ENCODE results near the gene OR5M8. TPM values are rescaled to one million over a fixed set of nuclear protein-coding genes. Genes with fewer than 3 reads are reported as not detected.

Gene OR5M8
- total and polyA plus RNA-seq, 4 donors: not detected

GRCh38 chr11:56453521-56453920 lies 37.6 kb downstream of the OR5M8 start:
- 62% methylated on average over 4 of the region's 4 CpGs for WGBS
- TF ChIP-seq REST (IDR thresholded peaks at IDR 0.05): no peak
- TF ChIP-seq NR2F2 (IDR thresholded peaks at IDR 0.05): no peak
- TF ChIP-seq MAX (IDR thresholded peaks at IDR 0.05): no peak
- TF ChIP-seq GABPA (IDR thresholded peaks at IDR 0.05 in 1 of 2, conservative IDR thresholded peaks at IDR 0.05 in 1 of 2): no peak
- TF ChIP-seq ZBTB33 (IDR thresholded peaks at IDR 0.05): no peak
- no peak for TF ChIP-seq FOXA2 (IDR thresholded peaks at IDR 0.05)
- TF ChIP-seq HNF4G (IDR thresholded peaks at IDR 0.05): no peak
- TF ChIP-seq RXRA (IDR thresholded peaks at IDR 0.05): no peak
- TF ChIP-seq YY1 (IDR thresholded peaks at IDR 0.05): no peak
- no peak for TF ChIP-seq HNF4A (conservative IDR thresholded peaks at IDR 0.05)
- no peak for TF ChIP-seq ATF3 (IDR thresholded peaks at IDR 0.05)
- no peak for TF ChIP-seq TAF1 (conservative IDR thresholded peaks at IDR 0.05)
- TF ChIP-seq CTCF (IDR thresholded peaks at IDR 0.05; ENCODE audit: low read depth, low read length, missing input control): no peak
- no peak for TF ChIP-seq RAD21 (IDR thresholded peaks at IDR 0.05)
- TF ChIP-seq JUND (IDR thresholded peaks at IDR 0.05): no peak
- TF ChIP-seq SP1 (IDR thresholded peaks at IDR 0.05): no peak
- no peak for TF ChIP-seq FOXA1 (IDR thresholded peaks at IDR 0.05)

More at GRCh38 chr11:56453521-56453920, 37.6 kb downstream of the OR5M8 start:
- Histone ChIP-seq H3K27me3 (ENCODE audit: control insufficient read depth in 4 of 4, insufficient read depth in 4 of 4, low read length in 3 of 4) (no peaks in the 10 kb centered on the region), H3K27ac (ENCODE audit: low read depth in 1 of 2, low read length in 2 of 2) (no peak overlapping the region), H3K4me3 (ENCODE audit: low read depth in 1 of 3, low read length in 3 of 3) (no peak overlapping the region), H3K4me1 (ENCODE audit: control insufficient read depth in 4 of 4, insufficient read depth in 4 of 4, low read length in 3 of 4) (no peaks in the 10 kb centered on the region), H3K36me3 (ENCODE audit: control insufficient read depth in 4 of 4, insufficient read depth in 3 of 4, low read depth in 1 of 4, low read length in 3 of 4) (no peaks in the 10 kb centered on the region), H3K9me3 (ENCODE audit: control insufficient read depth in 4 of 4, low read length in 3 of 4) (no peaks in the 10 kb centered on the region), H3K9ac (ENCODE audit: low read depth in 1 of 2, low read length in 2 of 2) (no peak overlapping the region)
- no peak for DNase-seq (ENCODE audit: low spot score)

Other genes with a start within 250 kb of the OR5M8 start
- gene OR5T3, start 239.1 kb downstream of the OR5M8 start, total RNA-seq: not detected
- not detected for gene OR5T3, start 239.1 kb downstream of the OR5M8 start, polyA plus RNA-seq
- not detected for gene OR5T1, start 217.2 kb downstream of the OR5M8 start, total RNA-seq
- gene OR5T1, start 217.2 kb downstream of the OR5M8 start, polyA plus RNA-seq: not detected
- gene OR8H1, start 199.1 kb downstream of the OR5M8 start, total RNA-seq: not detected
- gene OR8H1, start 199.1 kb downstream of the OR5M8 start, polyA plus RNA-seq: not detected
- not detected for gene OR8K3, start 176.2 kb downstream of the OR5M8 start, total RNA-seq
- gene OR8K3, start 176.2 kb downstream of the OR5M8 start, polyA plus RNA-seq: not detected
- not detected for gene OR8K1, start 145.3 kb downstream of the OR5M8 start, total RNA-seq
- not detected for gene OR8K1, start 145.3 kb downstream of the OR5M8 start, polyA plus RNA-seq
- gene OR8J1, start 137.1 kb downstream of the OR5M8 start, total RNA-seq: not detected
- gene OR8J1, start 137.1 kb downstream of the OR5M8 start, polyA plus RNA-seq: not detected
- not detected for gene OR8U1, start 115.7 kb downstream of the OR5M8 start, total RNA-seq
- gene OR8U1, start 115.7 kb downstream of the OR5M8 start, polyA plus RNA-seq: not detected
- gene OR5AL1, start 78.7 kb downstream of the OR5M8 start, total RNA-seq: not detected
- gene OR5AL1, start 78.7 kb downstream of the OR5M8 start, polyA plus RNA-seq: not detected
- gene OR5M3, start 18.0 kb downstream of the OR5M8 start, total RNA-seq: not detected
- gene OR5M3, start 18.0 kb downstream of the OR5M8 start, polyA plus RNA-seq: not detected
- not detected for gene OR5M11, start 51.9 kb upstream of the OR5M8 start, total RNA-seq
- not detected for gene OR5M11, start 51.9 kb upstream of the OR5M8 start, polyA plus RNA-seq
- gene OR5M10, start 86.4 kb upstream of the OR5M8 start, total RNA-seq: not detected
- gene OR5M10, start 86.4 kb upstream of the OR5M8 start, polyA plus RNA-seq: not detected
- not detected for gene OR5M1, start 123.5 kb upstream of the OR5M8 start, total RNA-seq
- not detected for gene OR5M1, start 123.5 kb upstream of the OR5M8 start, polyA plus RNA-seq
- gene OR5AP2, start 151.1 kb upstream of the OR5M8 start, total RNA-seq: not detected
- gene OR5AP2, start 151.1 kb upstream of the OR5M8 start, polyA plus RNA-seq: not detected
- not detected for gene OR5AR1, start 172.3 kb upstream of the OR5M8 start, total RNA-seq
- not detected for gene OR5AR1, start 172.3 kb upstream of the OR5M8 start, polyA plus RNA-seq
- gene OR9G1, start 207.7 kb upstream of the OR5M8 start, total RNA-seq: not detected
- not detected for gene OR9G1, start 207.7 kb upstream of the OR5M8 start, polyA plus RNA-seq

All from liver (tissue), 9 donors.